GM12864 (cell line): ENCODE data around the gene FZR1.

Experiments used
- DNase-seq: peaks from one replicate; pipeline ENCODE4 v3.0.0-alpha.2; 2011; ENCODE audit warnings: low read depth
- H3K4me3 ChIP-seq: 2 replicates; pipeline ENCODE4 v1.5.1; 2011; ENCODE audit warnings: mild to moderate bottlenecking, low read depth, low read length, control low read depth
- TF ChIP-seq, protein P1 (sequence below): IDR thresholded peaks from 2 replicates; pipeline ENCODE4 v1.5.1; 2011; ENCODE audit warnings: low read depth, mild to moderate bottlenecking, moderate library complexity, low read length, control low read depth, inconsistent platforms; ENCODE audit errors: missing control alignments

The FZR1 gene

GRCh38 chr19:3474614-3475013 is 31.5 kb upstream of the FZR1 start:
- TF ChIP-seq, protein P1, sequence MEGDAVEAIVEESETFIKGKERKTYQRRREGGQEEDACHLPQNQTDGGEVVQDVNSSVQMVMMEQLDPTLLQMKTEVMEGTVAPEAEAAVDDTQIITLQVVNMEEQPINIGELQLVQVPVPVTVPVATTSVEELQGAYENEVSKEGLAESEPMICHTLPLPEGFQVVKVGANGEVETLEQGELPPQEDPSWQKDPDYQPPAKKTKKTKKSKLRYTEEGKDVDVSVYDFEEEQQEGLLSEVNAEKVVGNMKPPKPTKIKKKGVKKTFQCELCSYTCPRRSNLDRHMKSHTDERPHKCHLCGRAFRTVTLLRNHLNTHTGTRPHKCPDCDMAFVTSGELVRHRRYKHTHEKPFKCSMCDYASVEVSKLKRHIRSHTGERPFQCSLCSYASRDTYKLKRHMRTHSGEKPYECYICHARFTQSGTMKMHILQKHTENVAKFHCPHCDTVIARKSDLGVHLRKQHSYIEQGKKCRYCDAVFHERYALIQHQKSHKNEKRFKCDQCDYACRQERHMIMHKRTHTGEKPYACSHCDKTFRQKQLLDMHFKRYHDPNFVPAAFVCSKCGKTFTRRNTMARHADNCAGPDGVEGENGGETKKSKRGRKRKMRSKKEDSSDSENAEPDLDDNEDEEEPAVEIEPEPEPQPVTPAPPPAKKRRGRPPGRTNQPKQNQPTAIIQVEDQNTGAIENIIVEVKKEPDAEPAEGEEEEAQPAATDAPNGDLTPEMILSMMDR: no peak
- no peak for DNase-seq
- no peak overlapping the region for H3K4me3 ChIP-seq

DNA sequence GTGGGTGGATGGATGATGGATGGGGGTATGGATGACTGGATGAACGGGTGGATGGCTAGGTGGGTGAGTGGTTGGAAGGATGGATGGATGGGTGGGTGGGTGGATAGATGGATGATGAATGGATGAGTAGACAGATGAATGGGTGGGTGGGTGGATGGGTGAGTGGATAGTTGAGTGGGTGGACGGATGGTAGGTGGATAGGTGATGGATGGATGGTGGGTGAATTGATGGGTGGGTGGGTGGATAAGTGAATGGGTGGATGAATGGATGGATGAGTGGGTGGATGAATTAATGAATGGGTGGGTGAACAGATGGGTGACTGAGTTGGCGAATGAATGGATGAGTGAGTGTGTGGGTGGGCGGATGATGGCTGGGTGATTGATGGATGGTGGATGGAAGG is 30.7 kb upstream of the FZR1 start:
- TF ChIP-seq, protein P1: no peak
- no peak overlapping the region for H3K4me3 ChIP-seq
- no peak for DNase-seq

- TF ChIP-seq, protein P1: no peak
- no peak overlapping the region for H3K4me3 ChIP-seq
Observed at GRCh38 chr19:3476830-3477229, 29.3 kb upstream of the FZR1 start.

DNA sequence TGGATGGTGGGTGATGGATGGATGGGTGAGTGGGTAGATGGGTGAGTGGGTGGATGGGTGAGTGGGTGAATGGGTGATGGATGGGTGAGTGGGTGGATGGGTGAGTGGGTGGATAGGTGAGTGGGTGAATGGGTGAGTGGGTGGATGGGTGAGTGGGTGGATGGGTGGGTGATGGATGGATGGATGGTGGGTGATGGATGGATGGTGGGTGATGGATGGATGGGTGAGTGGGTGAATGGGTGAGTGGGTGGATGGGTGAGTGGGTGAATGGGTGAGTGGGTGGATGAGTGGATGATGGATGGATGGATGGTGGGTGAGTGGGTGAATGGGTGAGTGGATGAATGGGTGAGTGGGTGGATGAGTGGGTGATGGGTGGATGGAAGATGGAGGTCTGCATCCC is 28.6 kb upstream of the FZR1 start:
- DNase-seq: no peak
- H3K4me3 ChIP-seq: no peak overlapping the region
- TF ChIP-seq, protein P1: no peak

More at GRCh38 chr19:3476830-3477229, 29.3 kb upstream of the FZR1 start:
- DNase-seq: no peak

- TF ChIP-seq, protein P1: no peak
- DNase-seq: no peak
- H3K4me3 ChIP-seq: no peak overlapping the region
Observed at GRCh38 chr19:3477951-3478350, 28.2 kb upstream of the FZR1 start.

DNA sequence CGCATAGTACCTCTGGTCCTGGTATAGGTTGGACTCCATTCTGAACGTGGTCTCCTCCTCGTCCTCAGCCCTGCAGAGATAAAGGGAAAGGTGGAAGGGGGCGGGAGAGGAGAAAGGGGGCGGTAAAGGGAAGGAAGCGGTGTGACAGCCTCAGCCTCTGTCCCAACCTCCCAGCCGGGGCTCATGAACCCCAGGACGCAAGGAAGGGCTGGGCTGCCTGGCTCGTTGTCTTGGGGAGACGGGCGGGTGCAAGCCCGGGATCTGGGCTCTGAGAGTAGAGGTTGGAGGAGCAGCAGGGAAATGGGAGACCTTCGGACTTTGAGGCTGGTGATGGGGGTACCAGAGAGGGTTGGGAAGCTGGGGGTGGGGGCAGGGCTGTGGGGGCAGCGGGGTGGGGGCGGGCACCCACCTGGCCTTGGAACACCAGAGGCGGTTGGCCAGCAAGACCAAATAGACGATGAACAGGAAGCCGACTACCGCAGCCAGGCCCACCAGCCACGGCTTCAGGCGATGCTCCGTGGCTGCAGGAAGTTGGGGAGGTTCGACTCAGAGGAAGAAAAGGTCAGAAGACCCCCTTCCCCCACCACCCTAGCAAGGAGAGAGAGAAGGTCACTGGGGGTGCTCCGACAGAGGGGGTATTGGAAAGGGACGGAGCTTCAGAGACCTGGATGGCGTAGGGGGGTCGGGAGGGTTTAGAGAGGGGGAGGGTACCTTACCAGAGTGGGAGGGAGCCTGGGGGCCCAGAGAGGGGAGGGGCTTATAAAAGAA is 27.5 kb upstream of the FZR1 start:
- DNase-seq: no peak

More for the DNA sequence above, 27.5 kb upstream of the FZR1 start:
- TF ChIP-seq, protein P1: no peak
- H3K4me3 ChIP-seq: no peak overlapping the region
